ENCODE data around the gene GPR119.
"Not testable (repeated sequence)": the region's sequence is repeated elsewhere in the genome, so short reads cannot be mapped to it uniquely, and the experiment has no call there.

GPR119 gene

GRCh38 chrX:130385520-130385919, at the start of gene GPR119:
GPR119 (minus strand) TSS chrX:130385674; CDS start chrX:130385447, 227 bp downstream.
- DNase-seq, result no peak

DNA sequence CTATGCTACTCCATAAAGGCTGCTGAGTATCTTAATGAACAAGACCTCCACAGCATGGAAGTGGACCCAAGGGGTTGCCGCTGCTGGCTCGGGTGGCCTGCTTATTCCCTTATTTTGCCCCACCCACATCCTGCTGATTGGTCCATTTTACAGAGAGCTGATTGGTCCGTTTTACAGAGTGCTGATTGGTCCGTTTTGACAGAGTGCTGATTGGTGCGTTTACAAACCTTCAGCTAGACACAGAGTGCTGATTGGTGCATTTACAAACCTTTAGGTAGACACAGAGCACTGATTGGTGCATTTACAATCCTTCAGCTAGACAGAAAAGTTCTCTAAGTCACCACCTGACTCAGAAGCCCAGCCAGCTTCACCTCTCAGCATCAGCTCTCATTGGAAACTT, 43.8 kb upstream of the GPR119 start:
- not testable (repeated sequence) for DNase-seq

- no peak for DNase-seq
Observed at GRCh38 chrX:130426531-130426930, 41.1 kb upstream of the GPR119 start.

DNA sequence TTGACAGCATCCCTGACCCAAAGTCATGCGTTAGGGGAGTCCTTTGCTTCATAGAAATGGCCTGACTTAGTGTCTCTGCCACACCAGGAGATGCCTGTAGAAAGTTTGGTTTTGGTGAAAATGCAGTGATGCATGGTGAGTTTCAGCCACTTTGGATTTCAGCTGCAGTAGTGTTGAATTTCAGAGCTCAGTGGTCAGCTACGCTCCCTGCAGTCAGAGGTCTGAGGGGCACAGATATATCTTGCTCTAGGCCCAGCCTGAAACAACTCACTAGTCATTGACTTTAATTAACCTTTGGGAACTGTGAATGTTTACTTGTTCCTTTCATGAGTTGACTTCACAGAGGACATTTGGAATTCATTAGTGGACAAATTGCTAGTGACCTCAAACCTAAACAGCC, 33.8 kb upstream of the GPR119 start:
- no peak for DNase-seq

- no peak for DNase-seq
Observed at GRCh38 chrX:130418740-130419139, 33.3 kb upstream of the GPR119 start.

DNA sequence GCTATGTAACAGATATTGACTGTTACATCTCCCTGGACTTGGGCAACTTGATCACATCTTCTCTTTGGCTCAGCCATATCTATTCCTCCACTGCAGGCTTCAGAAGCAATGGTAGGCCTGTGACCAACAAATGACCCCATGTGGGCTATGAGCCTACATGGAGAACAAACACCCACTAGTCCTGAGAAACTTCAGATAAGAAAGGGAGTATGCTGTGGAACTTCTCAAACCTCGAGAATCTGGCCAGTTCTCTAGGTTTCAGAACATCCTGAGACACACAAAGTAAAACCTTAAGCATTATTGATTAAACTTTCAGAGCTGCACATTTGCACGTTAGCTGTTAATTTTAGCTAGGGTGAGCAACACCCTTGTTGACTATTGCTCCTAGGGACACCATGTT, 32.6 kb upstream of the GPR119 start:
- DNase-seq, result no peak

DNA sequence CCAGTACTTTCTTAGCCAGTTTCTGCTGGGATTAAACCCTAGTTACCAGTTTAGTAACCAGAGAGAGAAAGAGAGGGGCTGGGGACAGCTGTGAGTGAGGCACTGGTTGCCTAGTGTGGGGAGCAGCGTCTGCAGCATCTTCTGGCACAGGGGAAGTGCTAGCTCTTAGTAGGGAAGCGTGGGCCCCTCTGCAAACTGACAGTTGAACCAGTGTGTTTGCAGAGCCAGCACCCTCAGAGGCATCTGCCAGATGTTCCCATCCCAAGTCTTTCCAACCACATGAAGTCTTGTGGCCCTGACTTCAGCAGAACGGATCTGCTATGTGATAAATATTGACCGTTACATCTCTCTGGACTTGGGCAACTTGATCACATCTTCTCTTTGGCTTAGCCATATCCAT, 31.3 kb upstream of the GPR119 start:
- DNase-seq, result no peak

GRCh38 chrX:130415201-130415600, 29.7 kb upstream of the GPR119 start:
- no peak for DNase-seq

DNA sequence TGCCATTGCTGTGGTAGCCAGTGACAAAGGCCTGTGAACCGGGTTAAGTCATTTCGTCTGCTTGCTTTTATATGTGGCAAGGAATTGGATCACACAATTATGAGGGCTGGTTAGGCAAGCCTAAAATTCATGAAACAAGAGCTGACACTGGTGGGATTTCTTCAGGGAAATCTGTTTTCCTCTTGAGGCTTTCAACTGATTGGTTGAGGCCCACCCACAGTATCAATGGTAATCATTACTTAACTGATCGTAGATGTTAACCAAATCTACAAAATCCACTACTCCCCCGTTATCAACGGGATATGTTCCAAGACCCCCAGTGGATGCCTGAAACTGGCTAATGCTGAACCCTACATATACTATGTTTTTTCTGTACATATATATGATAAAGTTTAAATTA, 29.3 kb upstream of the GPR119 start:
- DNase-seq, result no peak

DNA sequence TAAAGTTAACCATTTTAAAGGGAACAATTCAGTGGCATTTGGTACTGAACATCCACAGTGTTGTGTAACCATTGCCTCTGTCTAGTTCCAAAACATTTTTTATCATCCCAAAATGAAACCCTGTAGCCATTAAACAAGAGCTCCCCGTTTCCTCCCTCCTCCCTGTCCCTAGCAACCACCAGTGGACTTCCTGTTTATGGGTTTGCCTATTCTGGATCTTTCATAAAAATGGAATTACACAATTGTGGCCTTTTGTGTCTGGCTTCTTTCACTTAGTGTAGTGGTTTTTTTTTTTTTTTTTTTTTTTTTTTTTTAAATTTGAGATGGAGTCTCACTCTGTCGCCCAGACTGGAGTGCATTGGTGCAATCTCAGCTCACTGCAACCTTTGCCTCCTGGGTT, 27.9 kb upstream of the GPR119 start:
- DNase-seq, result peak in 1 of 2 donors; percentile 9

DNA sequence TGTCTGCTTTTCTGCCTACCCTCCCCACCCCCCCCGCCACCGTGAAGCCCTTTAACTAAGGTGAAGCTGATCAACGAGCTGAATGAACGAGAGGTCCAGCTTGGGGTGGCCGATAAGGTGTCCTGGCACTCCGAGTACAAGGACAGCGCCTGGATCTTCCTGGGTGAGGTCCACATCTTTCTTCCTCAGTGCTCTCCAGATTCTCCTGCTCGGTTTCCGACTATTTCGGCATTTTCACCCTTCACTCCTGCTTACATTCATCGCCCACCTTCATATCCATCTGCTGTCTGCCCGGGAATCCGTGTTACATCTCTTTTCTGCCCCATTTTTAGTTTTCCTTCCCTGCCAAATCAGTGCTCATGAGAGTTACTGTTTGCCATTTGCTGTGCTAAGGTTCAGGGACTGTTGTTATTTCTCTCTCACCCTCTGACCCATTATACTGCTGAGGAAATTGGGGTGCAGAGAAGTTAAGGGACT, 16.8 kb upstream of the GPR119 start:
- DNase-seq, result no peak

- DNase-seq, result peak; percentile 76 to 81
Observed at GRCh38 chrX:130401415-130402207, 16.1 kb upstream of the GPR119 start, which contains the start of gene RBMX2. RBMX2 (plus strand) TSS chrX:130401987; CDS start chrX:130402033, 46 bp downstream.

DNA sequence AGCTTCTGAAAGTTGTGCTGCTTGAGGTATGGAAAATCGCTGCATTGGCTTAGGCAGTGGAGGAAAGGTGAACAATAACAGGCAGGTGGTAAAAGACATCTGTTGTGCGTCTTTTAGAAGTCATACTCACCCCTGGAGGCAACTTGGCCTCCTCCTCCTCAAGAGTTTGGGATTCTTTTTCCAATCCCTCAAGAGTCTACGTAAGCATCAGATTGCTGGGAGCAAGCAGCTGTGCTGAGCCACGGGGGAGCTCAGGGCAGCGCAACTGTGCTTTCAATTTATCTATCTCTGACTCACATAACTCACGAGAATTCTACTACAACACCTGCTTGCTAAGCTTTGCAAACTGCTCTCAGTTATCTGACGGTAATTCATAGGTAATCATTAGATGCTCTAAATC, 9.9 kb upstream of the GPR119 start:
- no peak for DNase-seq

GRCh38 chrX:130393451-130394074, 8.1 kb upstream of the GPR119 start:
- no peak for DNase-seq

DNA sequence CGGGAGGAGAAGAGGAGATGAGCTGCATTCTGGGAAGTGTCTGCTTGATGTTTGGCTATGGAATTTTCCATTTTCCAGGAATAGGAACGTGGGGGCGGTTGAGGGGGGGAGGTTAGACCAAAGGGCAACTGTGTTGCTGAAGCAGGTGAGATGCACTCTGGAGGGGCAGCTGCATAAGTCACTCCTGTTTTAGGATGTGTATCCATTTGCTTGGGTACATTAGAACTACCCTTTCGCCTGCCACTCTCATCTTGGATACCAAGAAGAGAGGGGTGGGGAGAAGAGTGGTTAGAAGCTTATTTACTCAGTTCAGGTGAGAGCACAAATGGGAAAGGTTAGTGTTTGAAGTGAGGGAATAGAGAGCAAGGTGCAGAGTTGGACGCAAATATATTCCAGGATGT, 934 bp upstream of the GPR119 start:
- no peak for DNase-seq

GRCh38 chrX:130378024-130378669, 7.3 kb downstream of the GPR119 start:
- no peak for DNase-seq

DNA sequence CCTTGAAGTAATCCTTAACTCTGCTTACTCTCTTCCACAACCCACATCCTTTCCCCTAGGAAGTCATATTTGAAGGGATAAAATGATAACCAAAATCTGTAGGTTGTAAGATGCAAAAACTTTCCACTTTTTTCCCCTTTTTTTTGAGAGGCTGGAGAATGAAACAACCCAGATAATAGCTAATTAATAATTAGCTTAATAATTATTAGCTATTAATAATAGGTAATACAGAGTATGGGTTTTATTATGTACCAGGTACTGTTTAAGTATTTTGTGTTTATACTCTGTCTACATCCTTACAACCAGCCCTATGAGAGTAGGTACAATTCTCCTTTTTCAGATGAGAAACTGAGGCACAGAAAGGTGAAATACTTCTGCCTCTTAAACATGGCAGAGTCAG, 9.4 kb downstream of the GPR119 start:
- DNase-seq, result no peak

GRCh38 chrX:130352050-130352449, 33.4 kb downstream of the GPR119 start:
- DNase-seq, result not testable (repeated sequence)

- no peak for DNase-seq
Observed at GRCh38 chrX:130351567-130351966, 33.9 kb downstream of the GPR119 start.

GRCh38 chrX:130347321-130347720, 38.2 kb downstream of the GPR119 start:
- DNase-seq, result no peak

DNA sequence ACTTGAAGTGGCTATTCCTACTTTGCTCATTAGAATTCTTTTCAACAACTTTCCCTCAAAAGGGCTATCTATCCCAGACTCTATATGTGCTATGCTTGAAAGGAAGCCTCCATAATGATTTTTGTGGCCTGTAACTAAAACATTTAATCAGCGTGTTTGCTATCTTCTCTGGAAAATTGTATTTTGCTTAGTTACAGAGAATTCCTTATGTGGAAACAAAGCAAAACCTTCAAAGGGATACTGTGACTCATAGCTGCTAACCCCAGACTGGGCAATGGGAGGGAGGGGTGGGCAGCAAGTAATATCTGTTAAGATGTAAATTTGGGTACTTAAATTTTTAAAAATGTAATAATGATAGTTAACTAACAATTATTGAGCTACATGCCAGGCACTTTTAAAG, 42.1 kb downstream of the GPR119 start:
- DNase-seq, result no peak

DNA sequence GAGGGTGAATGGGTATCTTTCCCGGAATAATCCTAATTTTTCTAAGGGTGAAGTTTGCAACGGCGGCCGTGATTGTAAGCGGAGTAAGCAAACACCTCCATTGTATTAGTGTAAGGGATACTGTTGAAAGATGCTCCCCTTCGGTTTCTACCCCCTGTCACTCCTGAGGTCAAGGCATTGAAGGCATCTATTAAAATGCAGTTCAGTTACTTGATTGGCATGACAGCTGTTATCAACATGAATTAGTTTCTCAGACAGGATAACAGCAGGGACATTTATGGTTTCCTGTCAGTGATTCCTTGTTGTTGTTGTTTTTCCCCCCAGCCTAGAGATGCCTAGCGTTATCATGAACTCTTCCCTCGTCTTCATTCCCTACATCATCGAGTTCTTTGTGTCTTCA, 45.2 kb downstream of the GPR119 start:
- DNase-seq, result no peak

DNA sequence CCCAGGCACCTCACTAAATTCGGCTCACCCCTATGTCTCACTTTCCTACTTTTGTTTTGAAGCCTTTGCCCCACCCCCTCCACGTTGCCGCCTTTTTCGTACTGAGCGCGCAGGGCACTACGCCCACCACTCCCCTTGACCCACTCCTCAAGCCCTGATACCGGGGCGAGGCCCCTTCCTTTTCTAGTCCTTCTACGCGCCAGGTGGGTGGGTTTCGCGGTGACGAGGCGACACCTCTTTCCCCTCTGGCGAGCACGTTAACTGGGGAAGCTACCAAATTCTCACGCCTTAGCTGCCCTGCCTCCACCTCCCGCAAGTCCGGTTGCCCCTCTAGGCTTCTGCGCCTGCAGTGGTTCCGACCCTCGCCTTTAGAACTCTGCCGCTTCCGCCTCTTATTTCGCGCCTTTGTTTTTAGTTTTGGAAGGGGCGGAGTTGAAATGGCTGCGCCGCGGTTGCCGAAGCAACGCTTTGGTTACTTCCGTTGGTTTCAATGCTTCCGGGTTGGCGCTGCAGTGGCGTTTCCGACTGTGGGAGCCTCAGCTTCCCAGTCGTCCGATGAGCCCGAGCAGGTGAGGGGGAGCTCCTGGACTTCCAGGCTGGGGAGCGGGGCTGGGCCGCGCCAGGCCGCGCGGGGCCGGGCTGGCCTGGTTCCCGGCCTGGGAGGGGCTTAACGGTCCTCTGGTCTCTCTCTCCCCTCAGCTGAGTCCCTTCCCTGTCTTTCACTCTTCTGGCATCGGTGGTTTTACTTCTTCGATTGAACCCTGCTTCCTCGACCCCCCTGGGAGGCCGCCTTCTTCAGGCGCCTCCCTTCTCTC, 45.9 kb downstream of the GPR119 start, which contains the start of gene SLC25A14:
Gene SLC25A14 (plus strand): TSS at position 512 of the 815 bp plus-strand sequence. CDS start 360 bp downstream, outside the sequence.
- peak; percentile 69 to 74 for DNase-seq
